ENCODE results near the gene SLC2A6. TPM values are rescaled to one million over a fixed set of nuclear protein-coding genes. Genes with fewer than 3 reads are reported as not detected.

SLC2A6 gene
- total RNA-seq, 1 experiment from 2014 or later = 10.7 TPM

GRCh38 chr9:133506653-133507038 lies 27.7 kb upstream of the SLC2A6 start:
- no peak overlapping the region for H3K27ac ChIP-seq (ENCODE audit: low read depth, low read length)
- no peaks in the 10 kb centered on the region for H3K9me2 ChIP-seq (ENCODE audit: insufficient read depth)
- no peak overlapping the region for H3K9ac ChIP-seq (ENCODE audit: low read length)
- H3K4me2 ChIP-seq (ENCODE audit: low read length) = no peak overlapping the region
- TF ChIP-seq EZH2 (IDR thresholded peaks at IDR 0.05) = no peak
- TF ChIP-seq ZFX (IDR thresholded peaks at IDR 0.05) = no peak
- TF ChIP-seq RAD21 (IDR thresholded peaks at IDR 0.05; ENCODE audit: low read depth) = no peak
- no peak for TF ChIP-seq YY1 (IDR thresholded peaks at IDR 0.05; ENCODE audit: extremely low read depth, insufficient replicate concordance, low read depth, low read length)
- TF ChIP-seq REST (IDR thresholded peaks at IDR 0.05; ENCODE audit: low read depth) = no peak
- no peak for TF ChIP-seq FOSL1 (IDR thresholded peaks at IDR 0.05; ENCODE audit: low read depth)
- TF ChIP-seq CTCF (IDR thresholded peaks at IDR 0.05 in 2 of 3, conservative IDR thresholded peaks at IDR 0.05 in 1 of 3; ENCODE audit: borderline replicate concordance in 1 of 3, insufficient read depth in 1 of 3, low read depth in 2 of 3, low read length in 2 of 3) = no peak
- no TSS peak for BruUV-seq (replicated peaks)
- peaks cover 8 to 11% of the 10 kb centered on the region in 2 experiments for H3K9me3 ChIP-seq (ENCODE audit: control insufficient read depth in 1 of 2, insufficient read depth in 1 of 2, low read depth in 1 of 2, low read length in 2 of 2)
- CTCF ChIA-PET = no interaction called here
- no peaks in the 10 kb centered on the region for H3K27me3 ChIP-seq (ENCODE audit: insufficient read depth, low read length)
- DNase-seq (ENCODE audit: low read depth, low spot score) (no peak), ATAC-seq (no peak)
- intact Hi-C loops (cut with micrococcal nuclease) = no loop called here
- no peaks in the 10 kb centered on the region for H4K20me1 ChIP-seq (ENCODE audit: insufficient read depth)
- no peaks in the 10 kb centered on the region for H3K79me2 ChIP-seq (ENCODE audit: insufficient read depth, low read length)
- RAD21 ChIA-PET (ENCODE audit: low non-redundant PET in 1 of 2, low total read pairs in 2 of 2, uncharacterized antibody in 2 of 2, unreplicated experiment in 2 of 2) = no interaction called here
- no peak overlapping the region for H2AFZ ChIP-seq (ENCODE audit: low read depth, low read length, poor library complexity, severe bottlenecking)
- H3K4me3 ChIP-seq (replicated peaks in 1 of 2; ENCODE audit: low read depth in 1 of 2, low read length in 2 of 2) = no peak overlapping the region
- no peaks in the 10 kb centered on the region for H3K36me3 ChIP-seq (ENCODE audit: control insufficient read depth in 1 of 2, insufficient read depth in 2 of 2, low read length in 2 of 2)
- peaks cover 6 to 10% of the 10 kb centered on the region in 2 experiments; a peak in 3 of 4 replicates for H3K4me1 ChIP-seq (ENCODE audit: control insufficient read depth in 1 of 2, insufficient read depth in 2 of 2, low read length in 2 of 2)
- POLR2A ChIA-PET = no interaction called here

Measured in HCT116 (cell line).